Measurements from ENCODE around the gene RET.

RET gene

DNA sequence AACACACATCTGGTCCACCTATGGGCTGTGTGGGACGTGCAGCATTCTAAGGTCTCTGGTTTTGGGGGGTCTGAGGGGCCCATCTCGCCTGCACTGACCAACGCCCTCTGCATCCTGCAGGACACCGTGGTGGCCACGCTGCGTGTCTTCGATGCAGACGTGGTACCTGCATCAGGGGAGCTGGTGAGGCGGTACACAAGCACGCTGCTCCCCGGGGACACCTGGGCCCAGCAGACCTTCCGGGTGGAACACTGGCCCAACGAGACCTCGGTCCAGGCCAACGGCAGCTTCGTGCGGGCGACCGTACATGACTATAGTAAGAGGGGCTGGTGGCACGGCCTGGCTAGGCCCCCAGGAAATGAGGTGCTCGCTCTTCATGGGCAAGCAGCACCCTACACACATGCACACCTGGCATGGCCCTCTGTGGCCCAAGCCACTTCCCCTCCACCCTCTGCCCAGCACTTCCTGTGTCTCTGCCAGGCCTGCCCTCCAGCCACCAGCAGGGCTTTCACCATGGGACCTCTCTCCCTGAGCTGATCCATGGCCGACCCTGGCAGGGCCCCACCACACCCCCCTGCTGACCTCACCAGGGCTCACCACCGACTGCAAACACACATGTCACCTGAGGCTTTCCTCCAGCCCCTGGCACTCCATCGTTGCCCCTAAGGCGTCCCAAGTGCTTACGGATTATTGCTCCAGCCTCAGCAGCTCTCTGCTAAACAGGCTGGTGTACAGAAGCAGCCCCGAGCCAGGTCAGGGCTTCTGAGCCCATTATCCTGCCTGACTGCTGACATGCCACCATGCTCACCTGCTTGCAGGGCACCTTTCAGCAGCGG lies 29.6 kb downstream of the RET start:
- Histone ChIP-seq H3K9me3 (ENCODE audit: insufficient read depth, low read length, severe bottlenecking) (no peaks in the 10 kb centered on the region), H4K20me1 (ENCODE audit: insufficient read depth, low read length) (no peaks in the 10 kb centered on the region), H3K27me3 (ENCODE audit: insufficient read depth, low read length, poor library complexity) (no peaks in the 10 kb centered on the region), H3K27ac (ENCODE audit: low read length) (no peak overlapping the region), H3K4me2 (ENCODE audit: insufficient read depth, low read length) (no peak overlapping the region), H3K9ac (ENCODE audit: low read depth, low read length) (no peak overlapping the region), H3K36me3 (ENCODE audit: insufficient read depth, low read length) (no peaks in the 10 kb centered on the region), H3K79me2 (ENCODE audit: insufficient read depth, low read length) (no peaks in the 10 kb centered on the region), H3K4me3 (ENCODE audit: low read depth in 1 of 2, low read length in 2 of 2) (no peak overlapping the region), H2AFZ (ENCODE audit: low read depth, low read length) (no peak overlapping the region), H3K4me1 (ENCODE audit: insufficient read depth, low read length) (peaks cover 8% of the 10 kb centered on the region)
- TF ChIP-seq, protein P1, sequence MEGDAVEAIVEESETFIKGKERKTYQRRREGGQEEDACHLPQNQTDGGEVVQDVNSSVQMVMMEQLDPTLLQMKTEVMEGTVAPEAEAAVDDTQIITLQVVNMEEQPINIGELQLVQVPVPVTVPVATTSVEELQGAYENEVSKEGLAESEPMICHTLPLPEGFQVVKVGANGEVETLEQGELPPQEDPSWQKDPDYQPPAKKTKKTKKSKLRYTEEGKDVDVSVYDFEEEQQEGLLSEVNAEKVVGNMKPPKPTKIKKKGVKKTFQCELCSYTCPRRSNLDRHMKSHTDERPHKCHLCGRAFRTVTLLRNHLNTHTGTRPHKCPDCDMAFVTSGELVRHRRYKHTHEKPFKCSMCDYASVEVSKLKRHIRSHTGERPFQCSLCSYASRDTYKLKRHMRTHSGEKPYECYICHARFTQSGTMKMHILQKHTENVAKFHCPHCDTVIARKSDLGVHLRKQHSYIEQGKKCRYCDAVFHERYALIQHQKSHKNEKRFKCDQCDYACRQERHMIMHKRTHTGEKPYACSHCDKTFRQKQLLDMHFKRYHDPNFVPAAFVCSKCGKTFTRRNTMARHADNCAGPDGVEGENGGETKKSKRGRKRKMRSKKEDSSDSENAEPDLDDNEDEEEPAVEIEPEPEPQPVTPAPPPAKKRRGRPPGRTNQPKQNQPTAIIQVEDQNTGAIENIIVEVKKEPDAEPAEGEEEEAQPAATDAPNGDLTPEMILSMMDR (IDR thresholded peaks at IDR 0.05; ENCODE audit: borderline replicate concordance, extremely low read depth, low read length, poor library complexity, severe bottlenecking), result no peak
- TF ChIP-seq EZH2 (IDR thresholded peaks at IDR 0.05; ENCODE audit: borderline replicate concordance, low read depth, low read length, severe bottlenecking), result no peak
- DNase-seq (no peak), ATAC-seq (ENCODE audit: insufficient read depth, low read depth) (no peak)

DNA sequence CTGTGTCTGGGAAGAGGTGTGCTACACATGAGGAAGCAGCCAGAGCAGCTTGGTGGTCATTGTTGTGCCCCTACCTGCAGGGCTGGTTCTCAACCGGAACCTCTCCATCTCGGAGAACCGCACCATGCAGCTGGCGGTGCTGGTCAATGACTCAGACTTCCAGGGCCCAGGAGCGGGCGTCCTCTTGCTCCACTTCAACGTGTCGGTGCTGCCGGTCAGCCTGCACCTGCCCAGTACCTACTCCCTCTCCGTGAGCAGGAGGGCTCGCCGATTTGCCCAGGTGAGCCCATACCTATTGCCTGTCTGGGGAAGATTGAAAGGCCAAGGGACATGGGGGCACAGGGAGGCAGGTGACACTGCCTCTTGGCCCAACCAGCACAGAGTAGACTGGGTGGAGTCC lies 32.1 kb downstream of the RET start:
- H4K20me1 ChIP-seq (ENCODE audit: insufficient read depth, low read length), result no peaks in the 10 kb centered on the region
- no peaks in the 10 kb centered on the region for H3K79me2 ChIP-seq (ENCODE audit: insufficient read depth, low read length)
- no peaks in the 10 kb centered on the region for H3K27me3 ChIP-seq (ENCODE audit: insufficient read depth, low read length, poor library complexity)
- no peaks in the 10 kb centered on the region for H3K36me3 ChIP-seq (ENCODE audit: insufficient read depth, low read length)
- DNase-seq (no peak), ATAC-seq (ENCODE audit: insufficient read depth, low read depth) (no peak)
- no peak overlapping the region for H3K4me3 ChIP-seq (ENCODE audit: low read depth in 1 of 2, low read length in 2 of 2)
- TF ChIP-seq, protein P1 (IDR thresholded peaks at IDR 0.05; ENCODE audit: borderline replicate concordance, extremely low read depth, low read length, poor library complexity, severe bottlenecking), result no peak
- no peak for TF ChIP-seq EZH2 (IDR thresholded peaks at IDR 0.05; ENCODE audit: borderline replicate concordance, low read depth, low read length, severe bottlenecking)
- H3K27ac ChIP-seq (ENCODE audit: low read length), result no peak overlapping the region
- H3K9me3 ChIP-seq (ENCODE audit: insufficient read depth, low read length, severe bottlenecking), result no peaks in the 10 kb centered on the region
- no peak overlapping the region for H3K4me2 ChIP-seq (ENCODE audit: insufficient read depth, low read length)
- H3K4me1 ChIP-seq (ENCODE audit: insufficient read depth, low read length), result peaks cover 8% of the 10 kb centered on the region
- H2AFZ ChIP-seq (ENCODE audit: low read depth, low read length), result no peak overlapping the region
- no peak overlapping the region for H3K9ac ChIP-seq (ENCODE audit: low read depth, low read length)

DNA sequence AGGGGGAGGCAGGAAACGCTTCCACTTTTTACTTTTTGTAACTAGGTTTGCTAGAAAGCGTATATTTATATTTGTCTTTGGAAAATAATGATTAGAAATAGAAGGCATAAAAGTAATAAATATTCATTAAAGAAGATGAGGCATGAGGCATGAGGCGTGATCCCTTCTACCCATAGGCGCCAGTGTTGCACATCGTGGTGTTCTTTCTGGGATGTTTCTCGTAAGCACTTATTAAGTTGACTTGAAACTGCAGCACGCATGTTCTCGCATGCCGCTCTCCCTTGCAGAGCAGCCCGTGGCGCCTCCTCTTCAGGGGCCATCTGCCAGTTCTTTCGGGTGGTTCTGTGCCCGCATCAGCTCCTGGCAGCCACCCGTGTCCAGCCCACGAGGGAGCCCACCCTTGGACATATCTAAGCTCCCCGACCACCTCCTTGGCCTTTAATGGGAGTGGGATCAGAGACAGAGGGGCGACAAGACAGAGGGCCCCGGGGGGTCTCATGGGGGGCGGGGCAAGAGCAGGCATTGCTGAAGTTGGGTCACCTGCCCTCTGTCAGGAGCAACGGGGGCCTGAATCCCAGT lies 32.9 kb downstream of the RET start:
- TF ChIP-seq, protein P1 (IDR thresholded peaks at IDR 0.05; ENCODE audit: borderline replicate concordance, extremely low read depth, low read length, poor library complexity, severe bottlenecking), result no peak
- TF ChIP-seq EZH2 (IDR thresholded peaks at IDR 0.05; ENCODE audit: borderline replicate concordance, low read depth, low read length, severe bottlenecking), result no peak
- H3K79me2 ChIP-seq (ENCODE audit: insufficient read depth, low read length), result no peaks in the 10 kb centered on the region
- no peak overlapping the region for H2AFZ ChIP-seq (ENCODE audit: low read depth, low read length)
- no peak overlapping the region for H3K4me2 ChIP-seq (ENCODE audit: insufficient read depth, low read length)
- H3K4me3 ChIP-seq (ENCODE audit: low read depth in 1 of 2, low read length in 2 of 2), result no peak overlapping the region
- peaks cover 8% of the 10 kb centered on the region for H3K4me1 ChIP-seq (ENCODE audit: insufficient read depth, low read length)
- no peak overlapping the region for H3K9ac ChIP-seq (ENCODE audit: low read depth, low read length)
- no peaks in the 10 kb centered on the region for H3K9me3 ChIP-seq (ENCODE audit: insufficient read depth, low read length, severe bottlenecking)
- no peak for DNase-seq
- no peak for ATAC-seq (ENCODE audit: insufficient read depth, low read depth)
- peaks cover 4% of the 10 kb centered on the region; the same call in 1 of the 2 replicates for H4K20me1 ChIP-seq (ENCODE audit: insufficient read depth, low read length)
- no peaks in the 10 kb centered on the region for H3K27me3 ChIP-seq (ENCODE audit: insufficient read depth, low read length, poor library complexity)
- H3K27ac ChIP-seq (ENCODE audit: low read length), result no peak overlapping the region
- no peaks in the 10 kb centered on the region for H3K36me3 ChIP-seq (ENCODE audit: insufficient read depth, low read length)

Measured in DND-41 (cell line).